Left ventricle myocardium superior (tissue), 1 donor: ENCODE data around the gene COL26A1. TPM values are rescaled to one million over a fixed set of nuclear protein-coding genes. Genes with fewer than 3 reads are reported as not detected.

Source experiments
- ATAC-seq: fragments of 200-7000 bp; cut with Tn5 transposase; one replicate; pipeline ENCODE4 v1.9.1; 2020; ENCODE audit warnings: mild to moderate bottlenecking, moderate library complexity
- DNase-seq: peaks from one replicate; pipeline ENCODE4 v3.0.0-alpha.2; 2020
- intact Hi-C: fragments of 100-400 bp; cut with micrococcal nuclease; formaldehyde crosslinking; loops from one replicate; pipeline ENCODE4 v1.11.0; 2022
- total RNA-seq: library from RNA; stranded (reverse); fragmentation: NEBNext Ultra II Directional; extraction: Animal tissue kit (Norgen Biotek cat#: 25700); gene quantifications from one replicate; pipeline ENCODE4 v1.2.1, GENCODE V29; 2021
- donor health status: DM: no; HTN: yes; CAD: no; lungs with severe emphysema.

Gene COL26A1
- total RNA-seq, 1 donor from 2014 or later = not detected

DNA sequence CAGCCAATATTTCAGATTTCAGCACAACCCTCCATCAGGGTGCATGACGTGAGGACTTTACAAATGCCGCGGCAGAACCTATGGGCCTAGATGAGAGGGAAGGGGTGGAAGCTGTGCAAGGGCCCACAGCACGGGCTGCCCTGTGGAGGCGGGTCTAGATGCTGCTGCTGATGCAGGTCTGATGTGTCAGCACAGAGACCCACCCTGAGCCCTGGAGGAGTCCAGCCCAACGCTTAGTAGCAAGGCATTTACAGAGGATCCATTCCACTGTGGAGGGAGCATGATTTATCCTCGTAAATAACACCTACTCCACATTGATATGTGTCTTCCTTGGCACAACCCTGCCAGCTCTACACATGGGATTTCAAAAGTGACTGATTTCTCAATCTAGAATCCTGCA, 217.9 kb downstream of the COL26A1 start:
- ATAC-seq (no peak), DNase-seq (no peak)
- intact Hi-C loops = no loop called here

DNA sequence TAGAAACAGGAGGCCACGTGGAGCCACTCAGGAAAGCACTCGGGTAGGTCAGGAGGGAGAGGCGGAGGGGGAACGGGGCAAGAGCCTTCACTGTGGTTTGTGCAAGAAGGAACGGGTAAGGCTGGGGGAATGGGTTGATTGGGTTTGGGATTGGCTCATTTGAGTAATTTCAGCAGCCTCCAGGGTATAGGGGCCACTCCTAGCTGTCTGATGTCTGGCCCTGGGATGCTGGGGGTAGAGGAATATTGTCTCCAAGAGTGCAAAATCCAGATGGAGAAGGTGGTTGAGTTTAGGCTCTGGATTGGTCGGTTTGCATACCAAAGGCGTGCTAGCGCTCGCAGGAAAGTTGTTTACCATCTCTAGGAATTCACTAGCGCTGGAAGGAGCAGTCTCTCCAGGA, 219.2 kb downstream of the COL26A1 start:
- intact Hi-C loops = no loop called here
- DNase-seq = no peak
- no peak for ATAC-seq

DNA sequence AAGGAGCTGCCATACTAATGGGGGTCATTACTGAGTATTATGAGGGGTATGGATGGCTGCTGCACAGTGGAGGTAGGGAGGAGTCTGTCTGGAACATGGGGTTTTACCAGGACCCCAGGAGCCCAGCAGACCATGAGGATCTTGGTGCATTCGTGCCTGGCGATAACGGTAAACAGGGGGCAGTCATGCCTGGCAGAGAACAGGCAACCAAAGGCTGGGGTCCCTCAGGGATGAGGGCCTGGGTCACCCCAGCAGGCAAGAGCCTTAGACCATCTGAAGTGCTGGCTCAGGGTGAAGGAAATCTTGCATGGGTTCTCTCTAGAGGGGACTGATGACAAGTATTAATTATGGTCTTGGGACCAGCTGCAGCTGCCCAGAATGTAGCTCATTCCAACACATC, 220.3 kb downstream of the COL26A1 start:
- DNase-seq = no peak
- intact Hi-C loops = no loop called here
- no peak for ATAC-seq

DNA sequence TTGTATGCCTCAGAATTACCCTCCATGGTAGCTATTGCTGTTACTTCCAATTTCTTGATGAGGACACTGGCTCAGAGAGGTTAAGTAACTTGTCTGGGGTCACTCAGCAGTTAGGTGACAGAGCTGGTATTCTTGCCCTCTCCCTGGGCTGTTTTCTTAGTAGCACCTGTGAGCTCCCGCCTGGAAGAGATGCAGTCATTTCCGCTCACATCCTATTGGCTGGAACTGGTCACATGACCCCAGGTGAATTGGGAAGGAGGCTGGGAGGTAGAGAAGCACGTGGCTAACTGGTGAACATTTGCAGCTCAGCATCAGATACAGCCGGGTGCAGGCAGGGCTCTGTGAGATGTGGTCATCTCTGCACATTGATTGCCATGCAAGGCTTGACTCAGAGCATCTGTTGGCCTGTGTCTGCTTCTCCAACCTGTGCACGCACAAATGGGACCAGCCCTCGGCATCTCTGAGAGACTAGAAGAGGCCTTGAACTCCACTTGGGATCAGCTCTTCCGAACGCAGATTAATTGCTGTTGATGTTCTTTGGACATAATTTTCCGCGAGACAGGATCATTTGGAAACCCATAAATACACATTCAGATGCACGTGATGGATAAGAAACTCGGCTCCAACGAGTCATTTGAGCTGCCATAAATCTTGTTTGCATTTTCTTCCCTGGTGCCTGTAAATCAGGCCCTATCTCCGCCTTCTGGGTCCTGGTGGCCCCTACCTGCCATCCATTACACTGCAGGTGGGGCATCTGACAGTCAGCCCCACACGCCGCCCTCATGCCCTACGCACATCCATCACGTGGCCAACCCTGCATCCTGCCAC, 223.6 kb downstream of the COL26A1 start:
- no peak for DNase-seq
- intact Hi-C loops = no loop called here
- ATAC-seq = no peak

DNA sequence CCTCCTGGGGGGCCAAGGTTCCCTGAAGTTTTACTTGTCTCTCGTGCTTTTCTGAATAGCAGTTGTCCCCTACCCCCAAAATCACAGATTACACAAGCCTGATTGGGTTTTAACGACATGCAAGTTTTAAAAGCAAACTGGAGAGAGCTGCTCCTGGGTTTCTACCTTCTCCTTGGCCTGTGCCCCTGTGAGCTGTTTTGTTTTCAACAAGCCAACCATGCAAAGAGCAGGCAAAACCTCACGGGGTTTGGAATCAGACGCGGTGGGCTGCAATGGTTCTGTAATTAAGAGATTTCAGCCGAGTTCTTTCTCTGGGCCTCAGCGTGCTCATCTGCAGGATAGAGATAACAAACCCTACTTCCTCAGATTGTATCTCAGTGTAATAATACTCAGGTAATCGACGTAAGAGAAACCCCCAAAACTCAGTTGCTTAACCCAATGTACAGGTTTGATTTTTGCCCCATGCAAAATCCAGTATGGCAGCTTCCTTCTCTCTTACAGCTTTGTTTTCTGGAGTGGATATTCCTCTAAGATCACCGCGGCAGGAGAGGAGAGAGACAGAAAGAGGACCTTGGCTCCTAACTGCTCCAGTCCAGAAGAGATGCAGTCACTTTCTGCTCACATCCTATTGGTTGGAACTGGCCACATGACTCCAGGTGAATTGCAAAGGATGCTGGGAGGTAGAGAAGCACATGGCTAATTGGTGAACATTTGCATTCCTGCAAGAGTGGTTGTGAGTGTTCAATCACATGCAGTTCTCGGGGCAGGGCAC, 224.4 kb downstream of the COL26A1 start:
- no peak for DNase-seq
- intact Hi-C loops = no loop called here
- no peak for ATAC-seq

DNA sequence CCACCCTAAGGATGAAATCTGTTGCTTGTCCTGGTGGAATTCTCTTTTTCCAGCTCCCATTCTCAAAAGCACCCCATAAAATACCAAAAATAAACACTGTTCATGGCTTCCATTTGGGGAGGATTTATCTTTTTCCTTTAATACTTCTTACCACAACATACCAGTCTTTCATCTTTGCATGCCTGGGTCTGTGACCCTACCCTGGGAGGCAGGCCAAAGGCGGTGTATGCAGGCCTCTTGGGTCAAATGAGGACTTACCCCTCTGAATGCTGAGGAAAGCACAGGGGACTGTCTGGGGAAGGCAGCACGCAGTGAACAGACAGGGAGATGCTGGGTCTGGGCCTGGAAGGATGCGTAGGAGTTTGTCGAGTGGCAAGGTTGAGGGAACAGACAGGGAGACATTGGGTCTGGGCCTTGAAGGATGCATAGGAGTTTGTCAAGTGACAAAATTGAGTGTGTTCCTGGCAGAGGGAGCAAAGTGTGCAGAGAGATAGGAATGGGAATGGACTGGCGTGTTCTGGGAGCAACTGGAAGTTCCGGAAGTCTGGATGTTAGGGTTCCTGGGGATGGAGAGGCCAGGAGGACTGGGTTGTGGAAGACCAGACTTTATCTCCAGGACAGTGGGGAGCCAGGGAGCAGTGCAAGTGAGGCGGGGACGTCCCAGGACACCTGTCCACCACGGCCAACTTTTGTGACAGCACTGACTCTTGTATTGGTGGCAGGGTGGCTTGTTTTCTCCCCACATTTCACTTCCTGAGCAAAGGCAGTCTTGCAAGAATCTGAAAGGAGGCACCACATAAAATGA, 225.7 kb downstream of the COL26A1 start:
- DNase-seq (no peak), ATAC-seq (no peak)
- intact Hi-C loops = no loop called here

DNA sequence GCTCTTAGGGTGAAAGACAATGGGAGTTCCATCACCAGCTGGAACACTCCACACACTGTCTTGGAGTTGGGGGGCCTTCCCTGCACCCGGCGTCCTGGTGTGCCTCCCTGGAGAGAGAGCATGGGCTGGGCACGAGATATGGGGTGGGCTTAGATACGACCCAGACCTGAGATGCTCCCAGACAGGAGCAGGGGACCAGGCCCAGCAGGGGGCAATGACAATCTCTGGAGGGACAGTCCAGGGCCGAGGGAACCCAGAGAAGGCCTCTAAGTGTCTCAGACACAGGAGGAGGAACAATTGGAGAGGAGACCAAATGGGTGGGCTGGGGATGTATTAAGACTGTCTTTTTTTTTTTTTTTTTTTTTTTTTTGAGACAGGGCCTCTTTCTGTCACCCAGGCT, 226.4 kb downstream of the COL26A1 start:
- ATAC-seq = no peak
- intact Hi-C loops = no loop called here
- DNase-seq = no peak

DNA sequence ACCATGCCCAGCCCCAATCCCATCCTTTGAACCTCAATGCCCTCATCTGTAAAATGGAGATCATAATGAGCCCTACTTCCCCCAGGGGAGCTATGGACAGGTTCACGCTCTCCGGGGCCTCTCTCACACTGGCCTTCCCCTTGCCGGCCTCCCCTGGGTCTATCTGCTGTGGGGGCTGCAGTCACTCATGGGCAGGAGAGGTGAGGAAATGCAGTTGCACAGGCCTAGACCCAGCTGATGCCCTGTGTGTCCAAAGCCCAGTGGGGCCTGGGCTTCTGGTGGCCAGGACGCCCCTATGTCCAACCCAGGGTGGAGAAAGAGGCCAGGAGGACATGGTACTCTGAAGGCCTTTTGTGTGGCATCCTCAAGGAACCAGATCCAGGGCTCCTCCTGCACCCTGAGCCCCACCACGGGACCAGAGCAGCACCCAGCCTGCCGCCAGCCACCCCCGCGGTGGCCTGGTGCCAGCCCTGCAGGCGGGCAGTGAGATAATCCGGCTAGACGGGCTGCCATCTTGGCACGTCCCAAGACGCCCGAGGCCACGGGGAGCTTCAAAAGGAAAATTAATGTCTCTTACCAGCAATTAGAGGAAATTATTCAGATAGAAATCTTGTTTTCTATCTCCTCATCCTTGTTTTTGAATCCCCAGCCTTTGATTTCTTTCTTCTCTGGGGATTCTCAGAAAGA, 227.4 kb downstream of the COL26A1 start:
- ATAC-seq = no peak
- intact Hi-C loops = no loop called here
- DNase-seq = no peak

DNA sequence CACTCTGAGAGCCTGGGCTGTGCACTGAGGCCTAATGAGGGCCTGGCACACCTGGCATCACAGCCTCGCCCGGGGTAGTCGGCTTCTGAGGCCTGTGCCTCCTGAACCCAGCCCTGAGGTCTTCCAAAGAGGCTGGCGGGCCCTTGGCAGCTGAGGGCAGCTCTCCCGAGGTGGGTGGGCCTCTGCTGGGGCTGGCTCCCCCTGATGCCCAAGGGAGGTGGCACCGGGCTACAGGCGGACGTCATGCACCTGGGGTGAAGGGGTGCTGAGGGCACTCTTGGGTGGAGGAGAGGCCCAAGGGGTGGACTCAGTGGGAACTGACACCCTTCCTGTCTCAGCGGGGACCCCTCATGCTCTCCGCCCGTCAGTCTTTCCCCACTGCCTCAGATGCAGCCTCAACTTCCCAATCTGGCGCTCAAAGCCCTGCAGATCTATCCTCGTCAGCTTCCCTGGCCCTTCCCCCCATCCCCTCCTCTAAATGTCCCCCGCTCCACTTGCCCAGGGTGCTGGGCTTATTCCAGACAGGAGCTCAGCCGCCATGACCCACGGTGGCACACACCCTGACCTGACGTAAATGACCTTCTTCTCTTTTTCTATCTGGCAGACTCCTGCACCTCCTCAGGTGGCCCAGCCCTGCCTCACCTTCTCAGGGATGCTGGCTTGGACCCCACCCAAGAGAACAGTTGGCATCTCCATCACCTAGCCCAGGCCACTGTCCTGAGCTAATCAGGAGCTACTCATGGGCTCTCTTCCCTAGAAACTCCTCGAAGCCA, 228.2 kb downstream of the COL26A1 start:
- intact Hi-C loops = no loop called here
- DNase-seq (no peak), ATAC-seq (no peak)

DNA sequence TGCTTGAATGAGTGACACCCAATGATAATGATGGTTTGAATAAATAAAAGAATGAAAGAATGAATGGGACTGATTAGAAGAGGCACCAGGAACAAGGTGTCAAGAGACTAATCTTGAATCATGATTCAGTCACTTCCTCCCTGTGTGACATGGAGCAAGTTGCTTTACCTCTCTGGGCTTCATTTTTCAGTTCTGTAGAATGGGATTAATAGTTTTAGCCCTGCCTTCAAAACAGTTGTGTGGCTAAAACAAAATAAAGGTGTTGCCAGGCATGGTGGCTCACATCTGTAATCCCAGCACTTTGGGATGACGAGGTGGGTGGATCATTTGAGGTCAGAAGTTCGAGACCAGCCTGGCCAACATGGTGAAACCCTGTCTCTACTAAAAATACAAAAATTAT, 228.8 kb downstream of the COL26A1 start:
- ATAC-seq (no peak), DNase-seq (no peak)
- intact Hi-C loops = no loop called here

DNA sequence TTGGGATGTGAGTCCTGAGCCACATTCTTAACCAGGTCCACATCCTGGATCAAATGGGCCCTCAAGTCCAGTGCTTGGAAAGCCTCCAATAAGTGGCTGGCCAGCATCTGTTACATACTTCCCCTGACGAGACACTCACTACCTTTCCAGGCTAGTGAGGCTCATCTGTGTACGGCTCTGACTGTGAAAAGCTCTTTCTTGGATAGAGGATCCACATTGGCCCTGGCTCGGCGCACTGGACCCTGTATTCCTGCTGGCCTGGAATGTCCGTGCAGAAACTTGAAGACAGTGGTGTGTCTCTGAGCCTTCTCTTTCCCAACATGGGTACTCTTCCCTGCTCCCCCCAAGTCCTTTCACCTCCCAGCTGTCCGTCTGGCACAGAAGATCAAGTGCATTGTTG, 230.9 kb downstream of the COL26A1 start:
- no peak for ATAC-seq
- DNase-seq = no peak

DNA sequence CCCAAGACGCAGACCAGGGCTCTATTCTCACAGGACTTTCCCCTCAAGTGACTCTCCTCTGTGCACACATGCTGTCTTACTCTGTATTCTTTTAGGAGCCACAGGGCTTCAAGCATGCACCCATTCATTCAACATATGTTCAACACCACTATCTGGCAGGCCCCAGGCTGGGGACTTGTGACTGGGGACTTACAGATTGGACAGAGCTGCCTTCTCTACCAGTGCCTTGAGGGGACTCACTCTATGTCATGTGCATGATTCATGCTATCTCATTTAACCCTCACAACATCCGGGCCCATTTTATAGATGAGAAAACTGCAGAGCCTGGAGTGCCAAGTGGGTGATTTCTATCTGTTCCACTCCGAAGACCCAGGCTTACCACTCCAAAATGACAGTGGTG, 232.1 kb downstream of the COL26A1 start:
- ATAC-seq (no peak), DNase-seq (no peak)
- intact Hi-C loops = no loop called here

More for the DNA sequence above, 230.9 kb downstream of the COL26A1 start:
- intact Hi-C loops = no loop called here

DNA sequence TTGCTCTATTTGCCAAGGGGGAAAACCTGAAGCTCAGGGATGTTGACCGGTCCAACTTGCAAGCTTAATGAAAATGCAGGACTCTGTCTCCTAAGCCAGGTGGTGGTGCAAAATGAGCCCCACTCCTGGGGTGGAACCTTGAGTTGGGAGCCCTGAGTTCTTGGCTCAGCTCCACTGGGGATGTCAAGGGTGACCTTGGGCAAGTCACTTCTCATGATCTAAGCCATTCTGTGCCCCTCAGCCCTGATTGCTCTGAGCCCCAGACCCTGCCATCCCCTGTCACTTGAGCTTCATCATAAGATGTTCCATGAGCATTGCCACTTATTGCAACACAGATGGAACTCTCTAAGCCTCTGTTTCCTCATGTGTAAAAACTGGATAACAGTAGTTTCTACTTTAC, 232.6 kb downstream of the COL26A1 start:
- no peak for DNase-seq

DNA sequence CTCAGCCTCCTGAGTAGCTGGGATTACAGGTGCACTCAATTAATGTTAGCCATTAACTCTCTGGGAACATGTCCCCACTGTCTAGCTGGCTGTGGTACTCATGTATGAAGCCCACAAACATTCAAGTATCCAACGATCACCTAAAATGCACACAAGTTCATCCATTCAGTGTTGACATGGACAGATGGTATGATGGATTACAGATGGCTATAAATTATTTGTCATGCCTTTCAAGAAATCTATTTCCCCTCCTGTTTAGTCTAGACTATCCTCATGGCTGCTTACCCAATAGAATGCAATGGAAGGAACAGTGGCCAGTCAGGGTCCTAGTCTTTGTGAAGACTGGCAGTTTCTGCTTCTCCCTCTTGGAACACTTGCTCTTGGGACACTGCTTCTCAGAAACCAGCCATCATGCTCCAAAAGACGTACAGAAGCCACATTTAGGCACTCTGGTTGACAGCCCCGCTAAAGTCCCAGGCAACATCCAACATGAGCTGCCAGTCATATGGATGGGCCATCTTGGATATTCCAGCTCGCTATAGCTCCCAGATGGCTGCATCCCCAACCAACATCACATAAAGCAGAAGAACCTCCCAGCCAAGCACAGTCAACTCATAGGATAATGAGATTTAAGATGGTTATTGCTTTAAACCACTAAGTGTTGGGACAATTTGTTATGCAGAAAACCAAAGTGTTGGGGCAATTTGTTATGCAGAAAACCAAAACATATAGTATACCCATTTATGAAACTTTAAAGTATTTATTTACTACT, 233.3 kb downstream of the COL26A1 start:
- no peak for DNase-seq
- intact Hi-C loops = no loop called here
- no peak for ATAC-seq

More for the DNA sequence above, 232.6 kb downstream of the COL26A1 start:
- intact Hi-C loops = no loop called here
- no peak for ATAC-seq

DNA sequence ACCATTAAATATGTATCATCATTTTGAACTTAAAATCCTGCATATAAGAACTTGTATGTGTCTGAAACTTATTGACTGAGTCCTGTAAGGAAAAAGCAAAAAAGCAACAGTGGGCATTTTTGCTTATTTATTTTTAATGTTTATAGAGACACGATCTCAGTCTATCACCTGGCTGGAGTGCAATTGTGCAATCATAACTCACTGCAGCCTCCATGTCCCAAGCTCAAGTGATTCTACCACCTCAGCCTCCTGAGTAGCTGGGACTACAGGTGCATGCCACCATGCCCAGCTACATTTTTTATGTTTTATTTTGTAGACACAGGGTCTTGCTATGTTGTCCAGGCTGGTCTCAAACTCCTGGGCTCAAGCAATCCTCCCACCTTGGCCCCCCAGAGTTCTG, 234.2 kb downstream of the COL26A1 start:
- intact Hi-C loops = no loop called here
- ATAC-seq (no peak), DNase-seq (no peak)

DNA sequence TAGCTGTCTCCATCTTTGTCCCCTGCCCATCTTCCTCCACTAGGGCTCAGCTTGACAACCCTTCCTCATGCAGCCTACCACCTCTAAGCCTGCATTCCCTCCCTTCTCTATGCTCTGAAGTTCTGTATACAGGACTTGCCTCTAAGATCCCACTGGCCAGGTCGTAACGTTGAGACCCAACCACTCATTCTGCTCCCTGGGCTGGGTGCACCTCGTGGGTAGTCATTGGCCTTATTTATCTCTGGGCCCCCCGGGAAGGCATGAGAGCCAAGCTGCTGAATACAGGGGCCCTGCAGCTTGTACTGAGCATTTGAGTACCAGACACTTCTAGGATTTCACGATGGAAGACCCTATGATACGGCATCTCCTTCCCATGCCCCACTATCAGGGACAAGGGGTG, 235.3 kb downstream of the COL26A1 start:
- ATAC-seq = no peak

DNA sequence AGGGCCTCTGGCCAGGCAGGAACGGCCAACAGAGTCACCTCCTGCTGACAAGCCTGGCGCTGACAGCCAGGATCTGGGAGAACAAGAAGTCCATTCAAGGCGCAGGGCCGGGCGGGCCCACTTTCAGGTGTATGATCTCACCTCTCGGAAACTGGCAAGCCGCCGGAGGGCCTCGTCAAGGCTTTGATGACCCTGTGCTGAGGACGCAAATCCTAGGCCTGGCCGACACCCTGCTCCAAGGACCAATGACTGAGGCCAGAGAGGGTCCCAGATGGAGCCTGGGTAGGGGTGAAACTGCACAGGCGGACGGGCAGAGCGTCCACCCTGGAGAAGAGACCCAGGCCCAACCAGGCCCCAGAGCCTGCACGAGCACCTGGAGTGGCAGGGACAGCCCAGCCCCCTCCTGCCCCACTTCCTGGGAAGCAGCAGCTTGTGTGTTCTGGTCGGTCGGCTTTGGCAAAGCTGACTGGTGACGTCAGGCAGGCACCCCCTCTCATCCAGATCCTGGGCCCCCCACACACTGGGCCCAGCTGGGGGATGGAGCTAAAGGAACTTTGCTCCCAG, 235.8 kb downstream of the COL26A1 start:
- DNase-seq (no peak), ATAC-seq (no peak)
- intact Hi-C loops = no loop called here

More for the DNA sequence above, 235.3 kb downstream of the COL26A1 start:
- DNase-seq = no peak
- intact Hi-C loops = no loop called here
